Mesenchymal stem cell (in vitro differentiated cells and primary cell): Measurements from ENCODE around the gene EPB41L1.

Source experiments
- DNase-seq: peaks from one replicate; pipeline ENCODE4 v3.0.0-alpha.2; 2013
- H2AFZ ChIP-seq: one replicate; pipeline ENCODE4 v1.6.1; 2013; ENCODE audit warnings: low read depth, mild to moderate bottlenecking, control low read depth, inconsistent platforms, low read length, moderate library complexity
- H2AK5ac ChIP-seq: 2 replicates; pipeline ENCODE4 v1.6.1; 2013; ENCODE audit warnings: low read length, moderate library complexity, mild to moderate bottlenecking, inconsistent platforms; ENCODE audit not compliant: severe bottlenecking
- H2BK120ac ChIP-seq: one replicate; pipeline ENCODE4 v1.6.1; 2013; ENCODE audit warnings: low read depth, mild to moderate bottlenecking, inconsistent platforms, low read length, moderate library complexity
- H2BK12ac ChIP-seq, 2 experiments: one replicate each; pipeline ENCODE4 v1.6.1; 2013; ENCODE audit warnings: inconsistent platforms in 2 of 2, low read length in 2 of 2, mild to moderate bottlenecking in 2 of 2, moderate library complexity in 2 of 2, control low read depth in 1 of 2
- H2BK15ac ChIP-seq: one replicate; pipeline ENCODE4 v1.6.1; 2013; ENCODE audit warnings: mild to moderate bottlenecking, low read depth, inconsistent platforms; ENCODE audit not compliant: poor library complexity, severe bottlenecking
- H2BK5ac ChIP-seq: 2 replicates; pipeline ENCODE4 v1.6.1; 2013; ENCODE audit warnings: low read depth, mild to moderate bottlenecking, low read length, control low read depth, inconsistent platforms; ENCODE audit not compliant: poor library complexity, severe bottlenecking
- H3K14ac ChIP-seq, 2 experiments: one replicate each; pipeline ENCODE4 v1.6.1; 2013; ENCODE audit warnings: inconsistent platforms in 2 of 2, low read length in 2 of 2, control low read depth in 1 of 2, mild to moderate bottlenecking in 1 of 2, moderate library complexity in 1 of 2
- H3K18ac ChIP-seq, 2 experiments: one replicate each; pipeline ENCODE4 v1.6.1; 2013; ENCODE audit warnings: inconsistent platforms in 2 of 2, low read length in 2 of 2, control low read depth in 1 of 2, low read depth in 1 of 2, mild to moderate bottlenecking in 1 of 2
- H3K23ac ChIP-seq, 2 experiments: one replicate each; pipeline ENCODE4 v1.6.1; 2013; ENCODE audit warnings: inconsistent platforms in 2 of 2, low read length in 2 of 2, mild to moderate bottlenecking in 2 of 2, moderate library complexity in 2 of 2, control low read depth in 1 of 2
- H3K27ac ChIP-seq: 2 replicates; pipeline ENCODE4 v1.5.1; 2013; ENCODE audit warnings: mild to moderate bottlenecking, moderate library complexity, low read length, control low read depth, inconsistent platforms; ENCODE audit not compliant: poor library complexity, severe bottlenecking
- H3K27me3 ChIP-seq, 2 experiments: 2 replicates each; pipeline versions ENCODE4 v1.6.1 to v1.7.0; 2013; ENCODE audit warnings: low read length in 2 of 2, mild to moderate bottlenecking in 2 of 2, moderate library complexity in 2 of 2, control low read depth in 1 of 2, inconsistent platforms in 1 of 2; ENCODE audit not compliant: control insufficient read depth in 1 of 2, insufficient read depth in 1 of 2
- H3K36me3 ChIP-seq, 2 experiments: 2 replicates each; pipeline versions ENCODE4 v1.6.1 to v1.7.0; 2013; ENCODE audit warnings: low read length in 2 of 2, control low read depth in 1 of 2, inconsistent platforms in 1 of 2, low read depth in 1 of 2, mild to moderate bottlenecking in 1 of 2; ENCODE audit not compliant: insufficient read depth in 2 of 2, control insufficient read depth in 1 of 2
- H3K4ac ChIP-seq, 2 experiments: one replicate each; pipeline ENCODE4 v1.6.1; 2013; ENCODE audit warnings: inconsistent platforms in 2 of 2, low read length in 2 of 2, mild to moderate bottlenecking in 2 of 2, moderate library complexity in 2 of 2, control low read depth in 1 of 2, low read depth in 1 of 2
- H3K4me1 ChIP-seq: 2 replicates; pipeline ENCODE4 v1.6.1; 2013; ENCODE audit warnings: low read depth, low read length, control low read depth; ENCODE audit not compliant: control insufficient read depth, insufficient read depth
- H3K4me2 ChIP-seq: 2 replicates; pipeline ENCODE4 v1.6.1; 2013; ENCODE audit warnings: low read length, mild to moderate bottlenecking, inconsistent platforms; ENCODE audit not compliant: poor library complexity, severe bottlenecking
- H3K4me3 ChIP-seq, 2 experiments: 2 replicates each; pipeline versions ENCODE4 v1.5.1 to v1.7.0; 2013; ENCODE audit warnings: low read length in 2 of 2, mild to moderate bottlenecking in 2 of 2, control low read depth in 1 of 2, low read depth in 1 of 2; ENCODE audit not compliant: insufficient read depth in 1 of 2
- H3K79me1 ChIP-seq: replicated peaks from 2 replicates; pipeline ENCODE4 v1.6.1; 2013; ENCODE audit warnings: mild to moderate bottlenecking, control low read depth, low read length, inconsistent platforms; ENCODE audit not compliant: poor library complexity, severe bottlenecking
- H3K9ac ChIP-seq: 2 replicates; pipeline ENCODE4 v1.7.0; 2013; ENCODE audit warnings: mild to moderate bottlenecking, low read length, moderate library complexity
- H3K9me3 ChIP-seq: 2 replicates; pipeline ENCODE4 v1.7.0; 2013; ENCODE audit warnings: mild to moderate bottlenecking, low read length; ENCODE audit not compliant: control insufficient read depth
- H4K8ac ChIP-seq: one replicate; pipeline ENCODE4 v1.6.1; 2013; ENCODE audit warnings: inconsistent platforms, mild to moderate bottlenecking, low read length, moderate library complexity
- H4K91ac ChIP-seq: one replicate; pipeline ENCODE4 v1.6.1; 2013; ENCODE audit warnings: mild to moderate bottlenecking, low read length, inconsistent platforms
- WGBS: methylation state at CpG from one replicate; pipeline ENCODE4 v1.1.7; 2013; ENCODE audit warnings: mixed read lengths; 5-methylcytosine and 5-hydroxymethylcytosine counted together

Gene EPB41L1

DNA sequence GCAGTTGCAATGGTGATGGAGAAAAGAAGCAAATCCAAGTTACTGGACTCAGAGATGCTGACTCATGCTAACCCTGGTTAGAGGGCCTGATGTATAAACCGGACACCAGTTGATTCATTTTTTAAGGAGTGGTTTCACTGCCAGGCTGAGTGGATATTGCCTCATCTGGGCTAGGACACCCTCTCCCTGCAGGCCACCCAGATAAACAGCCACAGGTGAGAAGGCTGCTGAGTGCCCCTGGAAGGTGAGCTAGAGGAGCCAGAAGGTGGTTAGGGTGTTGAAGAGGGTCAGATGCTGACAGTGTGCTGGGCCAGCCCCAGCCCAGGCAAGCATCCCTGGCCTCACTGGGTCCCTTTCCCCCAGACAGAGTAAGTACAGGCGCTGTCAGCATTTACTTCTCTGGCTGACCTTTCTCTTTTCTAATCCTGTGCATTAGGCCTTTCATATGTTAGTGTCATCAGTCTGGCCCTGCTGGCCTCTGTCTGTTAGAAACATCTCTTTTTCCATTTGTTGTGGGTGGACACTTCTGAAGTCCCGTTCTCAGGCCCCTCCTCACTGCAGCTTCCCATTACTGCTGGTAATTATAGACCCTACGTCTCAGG is 13.5 kb downstream of the EPB41L1 start:
- H2AK5ac ChIP-seq: no peak overlapping the region
- WGBS: 52% methylated on average over 3 of the region's 4 CpGs
- H2BK120ac ChIP-seq: no peak overlapping the region
- peak overlapping the region in 1 of 2 experiments; percentile 59 for H3K18ac ChIP-seq
- peak; percentile 72 for DNase-seq
- H3K4me3 ChIP-seq: no peak overlapping the region
- no peak overlapping the region for H3K4me2 ChIP-seq
- H3K23ac ChIP-seq: no peak overlapping the region
- no peaks in the 10 kb centered on the region for H3K36me3 ChIP-seq
- H4K8ac ChIP-seq: peak overlapping the region; percentile 66
- H3K27ac ChIP-seq: no peak overlapping the region
- no peak overlapping the region for H2BK5ac ChIP-seq
- H4K91ac ChIP-seq: peak overlapping the region; percentile 18
- no peak overlapping the region for H2AFZ ChIP-seq
- no peaks in the 10 kb centered on the region for H3K27me3 ChIP-seq
- H3K79me1 ChIP-seq: peaks cover 10% of the 10 kb centered on the region
- no peak overlapping the region for H2BK15ac ChIP-seq
- no peaks in the 10 kb centered on the region for H3K9me3 ChIP-seq
- H3K4me1 ChIP-seq: peaks cover 6% of the 10 kb centered on the region
- H3K14ac ChIP-seq: peak overlapping the region in 1 of 2 experiments; percentile 74
- H2BK12ac ChIP-seq: no peak overlapping the region
- no peak overlapping the region for H3K4ac ChIP-seq
- H3K9ac ChIP-seq: no peak overlapping the region

DNA sequence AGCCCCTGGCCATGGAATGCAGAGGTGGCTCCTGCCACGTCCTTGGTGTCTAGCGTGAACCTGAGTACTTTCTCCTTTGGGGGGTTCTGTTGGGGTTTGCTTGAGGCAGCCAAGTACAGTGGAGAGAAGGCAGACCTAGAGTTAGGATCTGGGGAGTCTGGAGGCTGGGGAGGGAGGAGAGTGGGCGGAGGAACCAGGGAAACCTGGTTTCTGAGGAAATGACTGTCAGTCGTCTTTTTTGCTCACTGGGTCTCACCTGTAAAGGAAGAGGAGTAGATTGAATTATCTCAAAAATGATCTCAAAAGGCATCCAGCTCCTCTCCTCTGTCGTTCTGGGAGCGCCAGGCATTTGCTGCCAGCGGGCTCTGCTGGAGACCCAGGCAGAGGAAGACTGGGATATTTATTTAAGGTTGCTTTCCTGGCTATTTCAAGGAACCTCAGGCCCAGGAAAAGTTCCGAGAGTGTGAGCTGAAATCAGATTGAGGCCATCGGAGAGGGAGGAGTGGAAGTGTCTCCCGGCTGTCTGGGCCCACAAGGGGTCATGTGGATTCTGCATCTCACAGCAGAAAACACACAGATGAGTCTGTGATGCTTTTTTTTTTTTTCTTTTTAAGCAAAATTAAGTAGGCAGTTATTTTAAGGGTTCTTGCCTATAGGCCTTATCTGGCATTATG is 16.1 kb downstream of the EPB41L1 start:
- Histone ChIP-seq H2BK15ac (no peak overlapping the region), H4K91ac (no peak overlapping the region), H4K8ac (no peak overlapping the region), H3K36me3 (peaks cover 4 to 6% of the 10 kb centered on the region in 2 experiments), H2AK5ac (no peak overlapping the region), H2BK5ac (no peak overlapping the region), H3K23ac (no peak overlapping the region), H2AFZ (no peak overlapping the region), H3K14ac (no peak overlapping the region), H3K4me1 (peaks cover 13% of the 10 kb centered on the region), H2BK120ac (no peak overlapping the region), H3K79me1 (peaks cover 10% of the 10 kb centered on the region), H3K4ac (no peak overlapping the region), H3K9me3 (no peaks in the 10 kb centered on the region), H3K27me3 (no peaks in the 10 kb centered on the region), H3K18ac (no peak overlapping the region), H3K4me3 (no peak overlapping the region), H3K9ac (no peak overlapping the region), H3K27ac (no peak overlapping the region), H2BK12ac (no peak overlapping the region), H3K4me2 (no peak overlapping the region)
- DNase-seq: no peak
- 84% methylated on average over 10 of the region's 10 CpGs for WGBS

DNA sequence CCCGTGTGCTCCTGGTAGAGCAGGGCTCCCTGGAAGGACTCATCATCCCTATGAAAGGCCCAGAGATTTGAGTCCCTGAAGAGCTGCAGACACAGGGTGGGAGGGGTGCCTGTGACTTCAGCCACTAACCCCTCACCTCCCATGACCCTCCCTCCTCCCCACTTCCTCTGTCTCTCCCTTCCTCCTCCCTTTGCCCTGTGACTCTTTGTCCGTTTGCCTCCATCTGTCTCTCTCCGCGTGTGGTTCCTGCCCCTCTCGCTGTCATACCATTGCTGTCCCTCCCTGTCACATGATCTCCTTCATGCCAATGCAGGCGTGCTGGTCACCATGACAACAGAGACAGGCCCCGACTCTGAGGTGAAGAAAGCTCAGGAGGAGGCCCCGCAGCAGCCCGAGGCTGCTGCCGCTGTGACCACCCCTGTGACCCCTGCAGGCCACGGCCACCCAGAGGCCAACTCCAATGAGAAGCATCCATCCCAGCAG is 19.0 kb downstream of the EPB41L1 start:
- Histone ChIP-seq H2BK15ac (peak overlapping the region; percentile 15), H3K9me3 (no peaks in the 10 kb centered on the region), H3K14ac (peak overlapping the region in 1 of 2 experiments; percentile 44), H2AK5ac (no peak overlapping the region), H2BK12ac (peak overlapping the region in 1 of 2 experiments; percentile 25), H3K4me3 (no peak overlapping the region), H3K9ac (no peak overlapping the region), H3K23ac (no peak overlapping the region), H3K27me3 (no peaks in the 10 kb centered on the region), H3K4me1 (peaks cover 13% of the 10 kb centered on the region), H3K4me2 (no peak overlapping the region), H3K18ac (peak overlapping the region in 1 of 2 experiments; percentile 55), H4K91ac (no peak overlapping the region), H3K79me1 (peaks cover 12% of the 10 kb centered on the region), H3K4ac (no peak overlapping the region), H4K8ac (no peak overlapping the region), H2BK5ac (no peak overlapping the region), H3K36me3 (peaks cover 25 to 30% of the 10 kb centered on the region in 2 experiments), H3K27ac (no peak overlapping the region), H2BK120ac (no peak overlapping the region), H2AFZ (no peak overlapping the region)
- DNase-seq: peak; percentile 84
- 6% methylated on average over 11 of the region's 11 CpGs for WGBS

DNA sequence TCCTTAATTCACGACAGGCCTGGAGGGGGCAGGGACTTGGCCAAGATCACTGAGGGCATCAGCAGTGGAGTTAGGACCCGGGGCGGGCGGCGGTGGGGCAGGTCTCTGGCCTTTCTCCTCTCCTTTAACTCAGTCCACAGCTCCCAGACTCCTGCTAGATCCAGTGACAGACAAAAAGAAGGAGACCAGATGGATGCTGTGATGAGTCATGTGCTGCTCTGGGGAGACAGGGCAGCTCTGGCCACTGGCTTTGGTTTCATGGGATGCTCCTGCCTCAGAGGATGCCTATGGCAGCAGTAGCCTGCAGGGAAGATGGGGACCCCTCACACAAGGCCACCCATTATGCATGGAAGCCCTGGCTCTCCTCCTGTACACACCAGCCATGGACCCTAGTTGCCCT is 20.5 kb downstream of the EPB41L1 start:
- H3K4me3 ChIP-seq: no peak overlapping the region
- 52% methylated on average over 2 of the region's 5 CpGs for WGBS
- H3K4ac ChIP-seq: no peak overlapping the region
- no peak overlapping the region for H3K14ac ChIP-seq
- H2BK12ac ChIP-seq: peak overlapping the region in 1 of 2 experiments; percentile 42
- no peak overlapping the region for H2AFZ ChIP-seq
- no peaks in the 10 kb centered on the region for H3K27me3 ChIP-seq
- no peak overlapping the region for H2AK5ac ChIP-seq
- no peak overlapping the region for H2BK15ac ChIP-seq
- H3K9ac ChIP-seq: no peak overlapping the region
- H2BK120ac ChIP-seq: no peak overlapping the region
- no peak overlapping the region for H2BK5ac ChIP-seq
- H3K36me3 ChIP-seq: peaks cover 35 to 40% of the 10 kb centered on the region in 2 experiments
- no peak overlapping the region for H3K27ac ChIP-seq
- H4K8ac ChIP-seq: no peak overlapping the region
- H4K91ac ChIP-seq: no peak overlapping the region
- H3K23ac ChIP-seq: no peak overlapping the region
- H3K4me2 ChIP-seq: no peak overlapping the region
- DNase-seq: peak; percentile 64
- H3K18ac ChIP-seq: no peak overlapping the region
- H3K79me1 ChIP-seq: peaks cover 12% of the 10 kb centered on the region
- H3K4me1 ChIP-seq: peaks cover 7% of the 10 kb centered on the region
- H3K9me3 ChIP-seq: no peaks in the 10 kb centered on the region
